Measurements from ENCODE around the gene TMEM131.
A peak's percentile ranks its signal among the peaks of the same experiment; 100 is the strongest.
"Not testable (repeated sequence)": the region's sequence is repeated elsewhere in the genome, so short reads cannot be mapped to it uniquely, and the experiment has no call there.

TMEM131 gene

DNA sequence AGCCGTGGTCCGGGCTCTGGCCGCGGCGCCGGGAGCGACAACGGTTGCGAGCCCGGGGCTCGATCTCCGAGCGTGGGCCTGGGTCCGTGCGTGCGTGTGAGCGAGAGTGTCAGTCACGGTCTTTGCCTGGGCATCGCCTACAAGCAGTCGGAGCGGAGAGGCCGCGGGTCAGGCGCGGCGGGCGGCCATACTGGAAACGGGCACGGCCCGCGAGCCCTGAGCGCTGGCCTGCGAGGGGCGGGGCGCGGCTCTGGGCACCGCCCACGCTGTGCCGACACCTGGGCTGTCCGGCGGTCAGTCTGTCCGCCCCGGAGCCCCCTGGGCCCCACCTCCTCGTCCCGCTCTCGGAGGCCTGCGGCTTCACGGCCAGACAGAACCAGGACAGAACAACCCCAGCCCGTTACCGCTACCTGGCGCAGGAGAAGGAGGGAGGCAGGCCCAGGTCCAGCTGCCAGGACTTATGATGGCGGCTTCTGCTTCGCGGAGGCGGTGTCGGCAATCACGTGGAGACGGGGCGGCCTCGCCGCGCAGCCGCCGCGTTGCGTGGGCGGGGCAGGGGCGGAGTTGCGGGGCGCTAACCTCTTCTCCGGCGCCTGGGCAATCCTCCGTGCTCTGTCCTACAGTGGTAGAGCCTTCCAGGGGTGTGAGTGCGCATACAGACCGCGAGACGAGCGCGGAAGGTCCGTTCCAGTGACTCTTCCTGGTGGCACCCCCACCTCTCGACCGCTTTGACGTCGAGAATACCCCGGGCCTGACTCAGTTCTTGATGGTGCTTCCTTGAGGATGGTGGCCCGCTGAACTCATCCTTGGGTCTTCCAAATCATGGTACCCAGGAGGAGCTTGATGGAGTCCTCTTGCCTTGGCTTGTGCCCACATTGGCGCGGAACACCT, at the start of gene TMEM131:
Gene TMEM131 (minus strand): TSS at position 215 of the 891 bp plus-strand sequence. CDS start 286 bp downstream, outside the sequence.
- no peaks in the 10 kb centered on the region for H3K9me3 Mint-ChIP-seq
- H3K36me3 Mint-ChIP-seq (ENCODE audit: low read depth) = no peaks in the 10 kb centered on the region
- peaks cover 35% of the 10 kb centered on the region for H3K4me1 Mint-ChIP-seq (ENCODE audit: low read depth)
- H3K27ac Mint-ChIP-seq = peak within 1 kb of the TSS; percentile 91
- H3K4me3 Mint-ChIP-seq = peak within 1 kb of the TSS; percentile 89
- H3K27me3 Mint-ChIP-seq = peaks cover 24% of the 10 kb centered on the region
- intact Hi-C loops (cut with micrococcal nuclease) = loop anchor here (1.0 kb wide), 1 partner anchor 17 kb away; no protein-coding TSS in a partner anchor

GRCh38 chr2:98044730-98045129, 49.0 kb upstream of the TMEM131 start:
- peaks cover 96% of the 10 kb centered on the region for H3K27me3 Mint-ChIP-seq
- peaks cover 46% of the 10 kb centered on the region for H3K9me3 Mint-ChIP-seq
- H3K4me1 Mint-ChIP-seq (ENCODE audit: low read depth) = peaks cover 11% of the 10 kb centered on the region
- H3K4me3 Mint-ChIP-seq; intact Hi-C loops (cut with micrococcal nuclease); H3K27ac Mint-ChIP-seq: not testable (repeated sequence)
- peaks cover 25% of the 10 kb centered on the region for H3K36me3 Mint-ChIP-seq (ENCODE audit: low read depth)

GRCh38 chr2:98043101-98043500, 47.4 kb upstream of the TMEM131 start:
- peaks cover 24% of the 10 kb centered on the region for H3K4me1 Mint-ChIP-seq (ENCODE audit: low read depth)
- intact Hi-C loops (cut with micrococcal nuclease) = no loop called here

DNA sequence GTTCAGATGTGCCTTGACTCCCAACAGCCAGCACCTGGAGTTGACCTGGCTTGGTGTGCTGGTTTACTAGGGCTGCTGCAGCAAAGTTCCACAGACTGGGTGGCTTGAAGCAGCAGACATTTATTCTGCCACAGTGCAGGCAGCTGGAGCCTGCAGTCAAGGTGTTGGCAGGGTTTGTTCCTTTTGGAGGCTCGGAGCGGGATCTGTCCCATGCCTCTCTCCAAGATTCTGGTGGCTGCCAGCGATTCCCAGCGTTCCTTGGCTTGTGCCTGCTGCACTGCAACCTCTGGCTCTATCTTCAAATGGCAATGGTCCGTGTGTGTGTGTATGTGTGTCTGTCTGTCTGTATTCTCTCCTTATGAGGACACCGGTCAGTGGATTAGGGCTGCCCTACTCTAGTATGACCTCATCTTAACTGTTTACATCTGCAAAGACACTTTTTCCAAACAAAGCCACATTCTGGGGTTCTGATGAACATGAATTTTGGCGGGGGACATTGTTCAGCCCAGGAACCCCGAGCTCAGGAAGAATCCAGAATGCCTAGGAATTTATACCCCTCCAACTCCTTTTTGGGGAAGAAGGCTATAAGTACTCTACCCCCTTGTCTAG, 44.7 kb upstream of the TMEM131 start:
- H3K4me1 Mint-ChIP-seq (ENCODE audit: low read depth) = peaks cover 24% of the 10 kb centered on the region
- no peak overlapping the region for H3K27ac Mint-ChIP-seq
- H3K36me3 Mint-ChIP-seq (ENCODE audit: low read depth) = peaks cover 23% of the 10 kb centered on the region
- H3K27me3 Mint-ChIP-seq = peaks cover 89% of the 10 kb centered on the region
- intact Hi-C loops (cut with micrococcal nuclease) = no loop called here
- H3K4me3 Mint-ChIP-seq = no peak overlapping the region
- H3K9me3 Mint-ChIP-seq = peaks cover 32% of the 10 kb centered on the region

More at GRCh38 chr2:98043101-98043500, 47.4 kb upstream of the TMEM131 start:
- Mint-ChIP-seq H3K36me3 (ENCODE audit: low read depth) (peaks cover 25% of the 10 kb centered on the region), H3K27me3 (peaks cover 91% of the 10 kb centered on the region), H3K9me3 (peaks cover 46% of the 10 kb centered on the region), H3K4me3 (no peak overlapping the region), H3K27ac (no peak overlapping the region)

DNA sequence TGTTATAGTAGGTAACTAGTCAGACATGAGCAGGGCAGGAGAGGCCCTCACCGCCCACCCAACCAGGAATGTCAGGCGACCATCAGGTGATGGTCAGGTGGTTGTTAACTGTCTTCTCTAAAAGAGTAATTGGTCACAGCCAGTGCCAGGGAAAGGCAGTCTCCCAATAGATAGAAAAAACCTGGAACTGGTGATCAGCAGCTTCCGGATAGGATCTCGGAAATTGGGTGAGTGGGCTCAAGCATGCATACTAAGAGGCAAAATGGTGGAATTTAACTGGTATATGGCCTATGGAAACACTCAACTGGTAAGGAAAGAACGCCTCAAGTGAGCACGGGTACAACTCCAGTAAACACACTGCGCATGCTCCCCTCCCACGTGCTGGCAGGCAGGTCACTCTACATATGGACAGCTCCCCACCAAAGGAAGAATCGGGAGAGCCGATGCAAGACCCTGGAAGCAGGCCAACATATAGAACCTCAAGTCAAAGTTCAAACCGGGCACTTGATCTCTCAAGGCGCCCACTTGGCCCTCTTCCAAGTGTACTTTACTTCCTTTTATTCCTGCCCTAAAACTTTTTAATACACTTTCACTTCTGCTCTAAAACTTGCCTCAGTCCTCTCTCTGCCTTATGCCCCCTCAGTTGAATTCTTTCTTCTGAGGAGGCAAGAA, 43.5 kb upstream of the TMEM131 start:
- Mint-ChIP-seq H3K27ac (no peak overlapping the region), H3K4me3 (no peak overlapping the region), H3K4me1 (ENCODE audit: low read depth) (peaks cover 24% of the 10 kb centered on the region), H3K36me3 (ENCODE audit: low read depth) (peaks cover 11% of the 10 kb centered on the region), H3K27me3 (peaks cover 89% of the 10 kb centered on the region), H3K9me3 (peaks cover 20% of the 10 kb centered on the region)
- intact Hi-C loops (cut with micrococcal nuclease) = loop anchor here (1.0 kb wide), 1 partner anchor 8 kb away; no protein-coding TSS in a partner anchor

GRCh38 chr2:98037666-98038336, 42.1 kb upstream of the TMEM131 start:
- Mint-ChIP-seq H3K27ac (no peak overlapping the region), H3K36me3 (ENCODE audit: low read depth) (no peaks in the 10 kb centered on the region), H3K4me1 (ENCODE audit: low read depth) (peaks cover 26% of the 10 kb centered on the region), H3K4me3 (no peak overlapping the region), H3K9me3 (peaks cover 5% of the 10 kb centered on the region), H3K27me3 (peaks cover 87% of the 10 kb centered on the region)
- intact Hi-C loops (cut with micrococcal nuclease) = no loop called here

GRCh38 chr2:98037206-98037605, 41.5 kb upstream of the TMEM131 start:
- no peak overlapping the region for H3K27ac Mint-ChIP-seq
- H3K9me3 Mint-ChIP-seq = no peaks in the 10 kb centered on the region
- no peaks in the 10 kb centered on the region for H3K36me3 Mint-ChIP-seq (ENCODE audit: low read depth)
- no peak overlapping the region for H3K4me3 Mint-ChIP-seq
- intact Hi-C loops (cut with micrococcal nuclease) = no loop called here
- peaks cover 32% of the 10 kb centered on the region for H3K4me1 Mint-ChIP-seq (ENCODE audit: low read depth)
- H3K27me3 Mint-ChIP-seq = peaks cover 87% of the 10 kb centered on the region

GRCh38 chr2:98036349-98037000, 40.7 kb upstream of the TMEM131 start:
- Mint-ChIP-seq H3K27me3 (peaks cover 87% of the 10 kb centered on the region), H3K27ac (no peak overlapping the region), H3K4me1 (ENCODE audit: low read depth) (peaks cover 33% of the 10 kb centered on the region), H3K9me3 (no peaks in the 10 kb centered on the region), H3K36me3 (ENCODE audit: low read depth) (no peaks in the 10 kb centered on the region), H3K4me3 (no peak overlapping the region)
- intact Hi-C loops (cut with micrococcal nuclease) = no loop called here

- no peak overlapping the region for H3K4me3 Mint-ChIP-seq
- H3K36me3 Mint-ChIP-seq (ENCODE audit: low read depth) = no peaks in the 10 kb centered on the region
- peaks cover 22% of the 10 kb centered on the region for H3K4me1 Mint-ChIP-seq (ENCODE audit: low read depth)
- peaks cover 88% of the 10 kb centered on the region for H3K27me3 Mint-ChIP-seq
- intact Hi-C loops (cut with micrococcal nuclease) = no loop called here
- H3K27ac Mint-ChIP-seq = no peak overlapping the region
- H3K9me3 Mint-ChIP-seq = no peaks in the 10 kb centered on the region
Observed at GRCh38 chr2:98034745-98035144, 39.0 kb upstream of the TMEM131 start.

DNA sequence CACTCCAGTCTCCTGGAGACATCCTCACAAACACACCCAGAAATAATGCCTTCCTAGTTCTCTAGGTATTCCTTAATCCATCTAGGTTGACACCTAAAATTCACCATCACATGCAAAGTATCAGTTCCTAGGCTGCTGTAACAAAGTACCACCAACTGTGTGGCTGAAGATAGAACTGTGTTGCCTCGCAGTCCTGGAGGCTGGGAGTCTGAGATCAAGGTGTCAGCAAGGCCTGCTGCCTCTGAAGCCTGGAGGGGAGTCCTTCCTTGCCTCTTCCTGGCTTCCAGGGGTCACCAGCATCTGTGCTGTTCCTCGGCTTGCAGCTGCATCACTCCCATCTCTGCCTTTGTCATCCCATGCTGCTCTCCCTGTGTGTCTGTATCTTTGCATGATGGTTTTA, 36.3 kb upstream of the TMEM131 start:
- Mint-ChIP-seq H3K36me3 (ENCODE audit: low read depth) (no peaks in the 10 kb centered on the region), H3K4me3 (no peak overlapping the region), H3K9me3 (no peaks in the 10 kb centered on the region), H3K4me1 (ENCODE audit: low read depth) (peaks cover 29% of the 10 kb centered on the region), H3K27ac (no peak overlapping the region), H3K27me3 (peaks cover 91% of the 10 kb centered on the region)
- intact Hi-C loops (cut with micrococcal nuclease) = no loop called here

DNA sequence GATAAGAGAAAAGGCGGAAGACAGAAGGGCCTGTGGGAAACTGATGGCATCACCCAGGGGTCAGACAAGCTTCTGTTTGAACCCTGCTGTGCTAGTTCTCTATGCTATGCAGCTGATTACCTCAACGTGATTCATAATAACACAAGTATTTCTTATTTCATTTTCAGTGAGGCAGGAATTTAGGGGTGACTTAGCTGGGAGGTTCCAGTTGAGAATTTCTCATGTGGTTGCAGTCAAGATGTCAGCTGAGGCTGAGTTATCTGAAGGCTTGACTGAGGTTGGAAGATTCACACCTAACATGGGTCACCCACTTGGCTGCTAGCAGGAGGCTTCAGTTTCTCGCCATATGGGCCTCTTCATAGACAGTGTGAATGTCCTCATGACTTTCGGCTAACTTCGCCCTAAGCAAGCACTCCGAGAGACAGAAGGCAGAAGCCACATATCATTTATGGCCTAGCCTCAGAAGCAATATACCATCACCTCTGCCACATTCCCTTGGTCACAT, 34.0 kb upstream of the TMEM131 start:
- H3K9me3 Mint-ChIP-seq = no peaks in the 10 kb centered on the region
- intact Hi-C loops (cut with micrococcal nuclease) = no loop called here
- H3K4me3 Mint-ChIP-seq = no peak overlapping the region
- peaks cover 88% of the 10 kb centered on the region for H3K27me3 Mint-ChIP-seq
- H3K36me3 Mint-ChIP-seq (ENCODE audit: low read depth) = no peaks in the 10 kb centered on the region
- H3K4me1 Mint-ChIP-seq (ENCODE audit: low read depth) = peaks cover 47% of the 10 kb centered on the region
- no peak overlapping the region for H3K27ac Mint-ChIP-seq

DNA sequence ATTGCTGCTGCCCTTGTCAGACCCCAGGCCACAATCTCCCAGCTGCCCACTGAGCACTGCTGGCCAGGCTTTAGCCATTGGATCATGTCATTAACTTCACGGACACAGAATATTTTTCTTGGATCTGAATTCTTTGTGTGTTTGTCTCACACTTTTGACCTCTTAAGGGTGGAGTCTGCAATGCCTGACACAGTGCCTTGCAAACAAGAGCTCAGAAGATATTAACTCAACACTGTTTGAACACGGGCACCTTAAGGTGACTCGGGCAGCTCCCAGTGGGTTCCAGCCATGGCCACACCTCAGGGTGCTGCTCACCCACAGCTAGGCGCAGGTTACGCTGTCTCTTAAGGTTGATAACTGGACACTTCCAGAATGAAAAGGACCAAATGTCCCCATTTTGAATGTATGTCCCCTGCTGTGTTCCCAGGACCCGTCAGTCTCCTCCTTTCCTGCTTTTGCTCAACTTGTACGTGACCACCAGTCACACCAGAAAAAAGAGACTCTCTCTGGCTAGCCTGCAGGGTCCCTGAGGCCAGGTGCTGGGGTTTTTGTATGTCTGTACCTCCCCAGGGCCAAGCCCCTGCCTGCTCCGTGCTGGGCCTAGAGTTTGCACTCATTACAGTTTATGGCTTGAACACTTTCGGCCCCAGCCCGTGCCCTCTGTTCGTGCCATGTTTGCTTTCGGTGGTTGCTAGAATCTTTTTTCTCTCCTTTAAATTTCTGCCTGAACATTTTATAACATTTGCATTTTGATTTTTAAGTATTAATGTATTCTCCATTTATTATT, 33.4 kb upstream of the TMEM131 start:
- no peak overlapping the region for H3K4me3 Mint-ChIP-seq
- peaks cover 47% of the 10 kb centered on the region for H3K4me1 Mint-ChIP-seq (ENCODE audit: low read depth)
- no peaks in the 10 kb centered on the region for H3K36me3 Mint-ChIP-seq (ENCODE audit: low read depth)
- no peak overlapping the region for H3K27ac Mint-ChIP-seq
- H3K27me3 Mint-ChIP-seq = peaks cover 84% of the 10 kb centered on the region
- no peaks in the 10 kb centered on the region for H3K9me3 Mint-ChIP-seq
- intact Hi-C loops (cut with micrococcal nuclease) = no loop called here

Data from dendritic cell treated with granulocyte-macrophage colony-stimulating factor and Interleukin-4, amounts not matched to agents 40 ng/mL and 50 ng/mL, for 4 days (primary cell).